A673 (cell line): ENCODE results near the gene KLK3. TPM values are rescaled to one million over a fixed set of nuclear protein-coding genes. Genes with fewer than 3 reads are reported as not detected.
A peak's percentile ranks its signal among the peaks of the same experiment; 100 is the strongest.

Experiments used
- BruUV-seq: library from RNA; stranded (reverse); fragments of 400-500 nt; replicated peaks from 2 replicates; lab custom pipeline; 2021; lab: Mats Ljungman, UMichigan
- CTCF ChIA-PET: fragments of 300-600 bp; sonication (Branson Sonifier 250); formaldehyde crosslinking; loops from one replicate; lab custom pipeline; 2022; ENCODE audit warnings: antibody characterized with exemption; lab: Charles Lee
- POLR2A ChIA-PET: fragments of 300-600 bp; sonication (Branson Sonifier 250); formaldehyde crosslinking; loops from one replicate; lab custom pipeline; 2022; ENCODE audit warnings: antibody characterized with exemption; ENCODE audit not compliant: low non-redundant PET; lab: Charles Lee
- DNase-seq: peaks from one replicate; pipeline ENCODE4 v3.0.0-alpha.2; 2015; ENCODE audit warnings: low spot score
- H3K27ac ChIP-seq: fragments of 200-600 bp; sonication (generic); 2 replicates; pipeline ENCODE4 v1.5.1; 2016; ENCODE audit warnings: mixed run types, low read depth, mild to moderate bottlenecking, mixed read lengths, antibody characterized with exemption, low read length; ENCODE audit not compliant: poor library complexity, severe bottlenecking
- H3K27me3 ChIP-seq: fragments of 200-600 bp; sonication (generic); replicated peaks from 2 replicates; pipeline ENCODE4 v1.6.1; 2017; ENCODE audit warnings: mixed run types, low read depth, mild to moderate bottlenecking, mixed read lengths, antibody characterized with exemption, low read length; ENCODE audit not compliant: insufficient read depth, poor library complexity
- H3K36me3 ChIP-seq: fragments of 200-600 bp; sonication (generic); 2 replicates; pipeline ENCODE4 v1.6.1; 2016; ENCODE audit warnings: mixed run types, mild to moderate bottlenecking, mixed read lengths, antibody characterized with exemption, low read length; ENCODE audit not compliant: insufficient read depth, poor library complexity, severe bottlenecking
- H3K4me1 ChIP-seq: fragments of 200-600 bp; sonication (generic); 2 replicates; pipeline ENCODE4 v1.6.1; 2017; ENCODE audit warnings: mixed run types, mild to moderate bottlenecking, mixed read lengths, antibody characterized with exemption, low read length; ENCODE audit not compliant: insufficient read depth, poor library complexity, severe bottlenecking
- H3K4me3 ChIP-seq: fragments of 200-600 bp; sonication (generic); 2 replicates; pipeline ENCODE4 v1.5.1; 2016; ENCODE audit warnings: low read depth, mixed run types, mild to moderate bottlenecking, mixed read lengths, low read length; ENCODE audit not compliant: poor library complexity, severe bottlenecking
- H3K9me3 ChIP-seq: fragments of 200-600 bp; sonication (generic); 2 replicates; pipeline ENCODE4 v1.6.1; 2016; ENCODE audit warnings: mixed run types, low read depth, mild to moderate bottlenecking, mixed read lengths, antibody characterized with exemption, low read length; ENCODE audit not compliant: poor library complexity, severe bottlenecking
- EZH2 ChIP-seq: fragments of 200-600 bp; sonication (generic); IDR thresholded peaks from 2 replicates; pipeline ENCODE4 v1.6.1; 2017; ENCODE audit warnings: borderline replicate concordance, low read depth, mild to moderate bottlenecking, mixed read lengths, antibody characterized with exemption, low read length; ENCODE audit not compliant: poor library complexity, severe bottlenecking
- intact Hi-C: fragments of 100-400 bp; cut with micrococcal nuclease; formaldehyde crosslinking; loops from one replicate; pipeline ENCODE4 v1.10.0; 2022; ENCODE audit not compliant: unreplicated experiment
- total RNA-seq: library from RNA; stranded (reverse); gene quantifications from 2 replicates; pipeline ENCODE4 v1.2.3, GENCODE V29; 2021
- TF ChIP-seq, protein P1 (sequence below): fragments of 300-800, 200-600 bp; sonication (generic); conservative IDR thresholded peaks from 2 replicates; pipeline ENCODE4 v1.5.1; 2017; ENCODE audit warnings: low read depth, mild to moderate bottlenecking, antibody characterized with exemption, low read length, moderate library complexity, mixed read lengths

Gene KLK3
- total RNA-seq, 1 experiment from 2014 or later = not detected

DNA sequence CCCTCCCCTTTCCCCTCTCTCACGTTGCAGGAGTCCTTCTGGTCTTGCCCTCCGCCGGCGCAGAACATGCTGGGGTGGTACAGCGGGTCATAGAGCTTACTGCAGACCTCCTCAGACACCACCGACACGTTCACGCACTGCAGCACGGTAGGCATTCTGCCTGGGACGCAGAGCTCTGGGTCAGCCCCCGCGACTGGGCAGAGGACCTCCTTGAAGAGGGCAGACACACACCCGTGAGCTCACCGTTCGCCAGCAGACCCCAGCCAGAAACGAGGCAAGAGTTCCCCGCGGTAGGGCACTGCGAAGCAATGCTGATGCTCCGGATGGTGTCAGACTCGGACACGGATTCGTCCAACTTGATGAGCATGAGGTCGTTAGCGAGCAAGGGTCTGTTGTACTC, 53.6 kb downstream of the KLK3 start:
- DNase-seq = no peak
- H3K4me1 ChIP-seq = no peaks in the 10 kb centered on the region
- POLR2A ChIA-PET = no interaction called here
- no peak overlapping the region for H3K4me3 ChIP-seq
- TF ChIP-seq, protein P1, sequence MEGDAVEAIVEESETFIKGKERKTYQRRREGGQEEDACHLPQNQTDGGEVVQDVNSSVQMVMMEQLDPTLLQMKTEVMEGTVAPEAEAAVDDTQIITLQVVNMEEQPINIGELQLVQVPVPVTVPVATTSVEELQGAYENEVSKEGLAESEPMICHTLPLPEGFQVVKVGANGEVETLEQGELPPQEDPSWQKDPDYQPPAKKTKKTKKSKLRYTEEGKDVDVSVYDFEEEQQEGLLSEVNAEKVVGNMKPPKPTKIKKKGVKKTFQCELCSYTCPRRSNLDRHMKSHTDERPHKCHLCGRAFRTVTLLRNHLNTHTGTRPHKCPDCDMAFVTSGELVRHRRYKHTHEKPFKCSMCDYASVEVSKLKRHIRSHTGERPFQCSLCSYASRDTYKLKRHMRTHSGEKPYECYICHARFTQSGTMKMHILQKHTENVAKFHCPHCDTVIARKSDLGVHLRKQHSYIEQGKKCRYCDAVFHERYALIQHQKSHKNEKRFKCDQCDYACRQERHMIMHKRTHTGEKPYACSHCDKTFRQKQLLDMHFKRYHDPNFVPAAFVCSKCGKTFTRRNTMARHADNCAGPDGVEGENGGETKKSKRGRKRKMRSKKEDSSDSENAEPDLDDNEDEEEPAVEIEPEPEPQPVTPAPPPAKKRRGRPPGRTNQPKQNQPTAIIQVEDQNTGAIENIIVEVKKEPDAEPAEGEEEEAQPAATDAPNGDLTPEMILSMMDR = no peak
- TF ChIP-seq EZH2 = no peak
- H3K9me3 ChIP-seq = no peaks in the 10 kb centered on the region
- H3K27me3 ChIP-seq = peaks cover 40% of the 10 kb centered on the region
- no peaks in the 10 kb centered on the region for H3K36me3 ChIP-seq
- intact Hi-C loops = no loop called here
- CTCF ChIA-PET = no interaction called here
- H3K27ac ChIP-seq = no peak overlapping the region
- BruUV-seq = no TSS peak

DNA sequence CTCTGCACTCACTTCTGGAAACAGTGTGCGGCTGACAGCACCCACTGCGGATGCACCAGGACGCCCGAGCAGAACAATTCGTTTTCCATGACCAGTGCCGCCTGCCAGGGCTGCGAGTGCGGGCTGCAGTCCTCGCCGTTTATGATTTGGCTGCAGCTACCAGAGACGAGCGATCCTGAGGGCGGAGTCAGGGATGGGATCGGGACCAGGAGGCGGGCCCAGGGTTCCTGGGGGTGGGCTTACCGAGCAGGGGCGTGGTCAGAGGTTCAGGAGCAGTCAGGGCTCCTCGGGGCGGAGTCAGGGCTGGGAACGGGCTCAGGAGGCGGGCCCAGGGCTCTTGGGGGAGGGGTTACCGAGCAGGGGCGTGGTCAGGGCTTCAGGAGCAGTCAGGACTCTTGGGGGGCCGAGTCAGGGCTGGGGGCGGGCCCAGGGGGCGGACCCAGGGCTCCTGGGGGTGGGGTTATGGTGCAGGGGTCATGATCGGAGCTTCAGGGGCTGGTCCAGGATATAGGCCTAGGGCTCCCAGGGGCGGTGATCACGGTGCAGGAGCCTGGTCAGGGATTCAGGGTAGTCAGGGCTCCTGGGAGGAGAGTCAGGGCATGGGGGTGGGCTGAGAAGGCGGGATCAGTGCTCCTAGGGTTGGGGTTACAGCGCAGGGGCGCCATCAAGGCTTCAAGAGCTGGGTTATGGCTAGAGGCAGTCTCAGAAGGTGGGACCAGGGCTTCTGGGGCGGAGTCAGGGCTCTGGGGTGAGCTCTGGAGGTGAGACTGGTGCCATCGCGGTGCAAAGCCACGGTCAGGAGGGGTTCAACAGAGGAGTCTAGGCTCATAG, 54.7 kb downstream of the KLK3 start:
- Histone ChIP-seq H3K27ac (no peak overlapping the region), H3K9me3 (no peaks in the 10 kb centered on the region), H3K27me3 (peaks cover 43% of the 10 kb centered on the region), H3K36me3 (no peaks in the 10 kb centered on the region), H3K4me3 (peak overlapping the region; percentile 12), H3K4me1 (no peaks in the 10 kb centered on the region)
- BruUV-seq = no TSS peak
- intact Hi-C loops = no loop called here
- ChIA-PET POLR2A (no interaction called here), CTCF (interaction anchor here (0.6 to 1.0 kb wide), 3 partner anchors 12 to 242 kb away, joined by 3 to 12 read pairs (median 5); no protein-coding TSS in a partner anchor)
- DNase-seq = peak; percentile 90
- no peak for TF ChIP-seq EZH2
- TF ChIP-seq, protein P1 = no peak

Other genes with a start within 250 kb of the KLK3 start
- 1.8 and 2.0 TPM in 2 replicates for gene SYT3, start 215.0 kb upstream of the KLK3 start, total RNA-seq
- 6.2 and 10.5 TPM in 2 replicates for gene C19orf81, start 205.5 kb upstream of the KLK3 start, total RNA-seq
- gene SHANK1, start 135.1 kb upstream of the KLK3 start, total RNA-seq = 69.7 and 69.8 TPM in 2 replicates
- gene CLEC11A, start 131.6 kb upstream of the KLK3 start, total RNA-seq = 59.1 TPM in 2 replicates
- not detected in 2 replicates for gene GPR32, start 84.5 kb upstream of the KLK3 start, total RNA-seq
- not detected in 2 replicates for gene ACP4, start 64.5 kb upstream of the KLK3 start, total RNA-seq
- gene KLK1, start 31.1 kb upstream of the KLK3 start, total RNA-seq = 0.68 TPM in 1 of 2 replicates, not detected in the other
- not detected in 2 replicates for gene KLK15, start 21.3 kb upstream of the KLK3 start, total RNA-seq
- not detected in 2 replicates for gene KLK2, start 18.5 kb downstream of the KLK3 start, total RNA-seq
- not detected in 2 replicates for gene KLK4, start 56.5 kb downstream of the KLK3 start, total RNA-seq
- gene KLK5, start 98.1 kb downstream of the KLK3 start, total RNA-seq = not detected in 2 replicates
- gene KLK6, start 114.7 kb downstream of the KLK3 start, total RNA-seq = not detected in 2 replicates
- not detected in 2 replicates for gene KLK7, start 129.0 kb downstream of the KLK3 start, total RNA-seq
- not detected in 2 replicates for gene KLK8, start 146.7 kb downstream of the KLK3 start, total RNA-seq
- gene KLK10, start 164.8 kb downstream of the KLK3 start, total RNA-seq = not detected in 2 replicates
- gene KLK11, start 171.7 kb downstream of the KLK3 start, total RNA-seq = not detected in 2 replicates
- gene KLK12, start 180.1 kb downstream of the KLK3 start, total RNA-seq = not detected in 2 replicates
- not detected in 2 replicates for gene KLK13, start 210.2 kb downstream of the KLK3 start, total RNA-seq
- 1.0 and 1.2 TPM in 2 replicates for gene KLK14, start 228.0 kb downstream of the KLK3 start, total RNA-seq